Stimulated activated CD8-positive, alpha-beta memory T cell treated with anti-CD3 and anti-CD28 coated beads, Interleukin-2, amount 100 ng/mL, for 1 hour (primary cell): Measurements from ENCODE around the gene TMEM87B.
A peak's percentile ranks its signal among the peaks of the same experiment; 100 is the strongest.
"Not testable (repeated sequence)": the region's sequence is repeated elsewhere in the genome, so short reads cannot be mapped to it uniquely, and the experiment has no call there.

ENCODE experiments used
- DNase-seq, 2 donors: peaks; one replicate each; pipeline ENCODE4 v3.0.0-alpha.2; 2020; ENCODE audit warnings: low read depth in 2 of 2

TMEM87B gene

DNA sequence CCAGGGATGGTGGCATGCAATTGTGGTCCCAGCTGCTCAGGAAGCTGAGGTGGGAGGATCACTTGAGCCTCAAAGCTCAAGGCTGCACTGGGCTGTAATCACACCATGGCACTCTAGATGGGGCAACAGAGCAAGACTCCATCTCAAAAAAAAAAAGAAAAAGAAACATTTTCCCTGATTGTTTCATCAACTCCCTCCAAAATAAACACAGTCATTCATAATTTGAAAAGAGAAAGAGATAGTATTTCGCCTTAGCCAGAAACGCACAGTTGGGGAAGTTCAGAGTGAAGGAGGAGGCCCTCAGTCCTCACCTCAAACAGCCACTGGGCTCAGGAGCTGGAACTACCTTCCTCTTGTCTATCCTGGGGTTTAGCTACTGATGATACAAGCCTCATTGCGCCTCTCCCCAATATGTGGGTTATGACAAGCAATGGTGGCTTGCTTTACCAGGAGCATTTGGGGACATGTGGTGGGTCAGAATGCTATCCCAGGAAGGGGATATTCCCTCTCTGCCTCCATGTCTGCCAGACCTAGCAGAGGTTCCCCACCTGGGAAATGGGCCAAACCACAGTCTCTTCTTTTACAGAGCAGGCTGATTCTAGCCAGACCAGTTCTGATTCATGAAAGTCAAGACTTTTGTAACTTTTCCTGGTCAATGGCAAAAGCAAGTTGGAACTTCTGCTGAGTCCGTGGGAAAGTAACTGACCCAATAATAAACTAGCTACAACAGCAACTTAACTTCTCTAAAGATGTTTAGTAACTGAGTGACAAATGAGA is 22.2 kb upstream of the TMEM87B start:
- no peak for DNase-seq

DNA sequence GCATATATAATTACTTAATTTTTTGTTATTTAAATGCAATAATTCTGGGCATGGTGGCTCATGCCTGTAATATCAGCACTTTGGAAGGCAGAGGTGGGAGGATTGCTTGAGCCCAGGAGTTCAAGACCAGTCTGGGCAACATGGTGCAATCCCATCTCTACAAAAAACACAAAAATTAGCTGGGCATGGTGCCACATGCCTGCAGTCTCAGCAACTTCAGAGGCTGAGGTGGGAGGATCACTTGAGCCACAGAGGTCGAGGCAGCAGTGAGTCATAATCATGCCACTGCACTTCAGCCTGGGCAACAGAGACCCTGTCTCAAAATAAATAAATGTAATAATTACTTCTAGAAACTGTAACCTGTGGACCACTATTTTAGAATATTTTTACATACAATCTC is 21.5 kb upstream of the TMEM87B start:
- no peak for DNase-seq

DNA sequence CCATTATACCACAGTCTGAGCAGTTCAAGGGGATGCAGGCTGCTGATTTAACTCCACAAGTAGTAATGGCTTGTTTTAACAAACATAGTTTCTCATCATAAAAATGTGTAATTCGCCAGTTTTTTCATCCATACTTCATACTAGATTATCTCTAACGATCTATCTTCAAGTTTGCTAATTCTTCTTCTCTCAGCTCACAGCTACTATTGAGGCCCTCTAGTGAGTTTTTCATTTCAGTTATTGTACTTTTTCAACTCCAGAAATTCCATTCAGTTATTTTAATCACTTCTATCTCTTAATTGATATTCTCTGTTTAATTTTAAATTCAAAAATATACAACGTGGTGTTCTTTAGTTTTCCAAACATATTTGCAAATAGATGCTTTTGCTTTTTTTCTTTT is 20.1 kb upstream of the TMEM87B start:
- no peak for DNase-seq

DNA sequence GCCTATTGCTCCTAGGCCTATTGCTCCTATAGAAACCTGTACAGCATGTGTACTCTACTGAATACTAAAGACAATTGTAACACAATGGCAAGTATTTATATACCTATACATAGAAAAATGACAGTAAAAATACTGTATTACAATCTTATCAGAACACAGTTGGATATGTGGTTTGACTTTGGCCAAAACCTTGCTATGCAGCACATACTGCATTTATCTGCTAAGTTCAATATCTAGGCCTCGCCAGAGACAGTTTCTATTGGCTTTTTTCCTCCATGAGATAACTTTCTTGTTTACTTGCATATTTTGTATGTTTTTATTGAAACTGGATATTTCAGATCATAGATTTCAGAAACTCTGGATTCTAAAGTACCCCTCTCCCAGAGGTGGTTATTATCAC is 19.3 kb upstream of the TMEM87B start:
- DNase-seq, result no peak

DNA sequence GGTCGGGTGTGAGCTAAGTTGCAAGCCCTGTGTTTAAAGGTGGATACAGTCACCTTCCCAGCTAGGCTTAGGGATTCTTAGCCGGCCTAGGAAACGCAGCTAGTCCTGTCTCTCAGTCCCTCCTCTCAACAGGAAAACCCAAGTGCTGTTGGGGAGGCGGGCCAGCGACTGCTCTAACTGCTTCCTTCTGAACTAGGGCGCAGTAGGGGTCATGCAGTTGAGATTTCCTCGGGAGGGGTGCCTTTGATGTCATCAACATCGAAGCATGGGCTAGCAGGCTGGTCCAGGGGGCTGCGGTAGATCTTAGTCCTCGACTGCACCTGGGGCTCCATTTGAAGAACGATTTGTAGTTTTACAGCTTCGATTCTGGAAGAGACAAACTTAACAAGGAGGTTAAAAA is 15.5 kb upstream of the TMEM87B start:
- DNase-seq, result not testable (repeated sequence)

DNA sequence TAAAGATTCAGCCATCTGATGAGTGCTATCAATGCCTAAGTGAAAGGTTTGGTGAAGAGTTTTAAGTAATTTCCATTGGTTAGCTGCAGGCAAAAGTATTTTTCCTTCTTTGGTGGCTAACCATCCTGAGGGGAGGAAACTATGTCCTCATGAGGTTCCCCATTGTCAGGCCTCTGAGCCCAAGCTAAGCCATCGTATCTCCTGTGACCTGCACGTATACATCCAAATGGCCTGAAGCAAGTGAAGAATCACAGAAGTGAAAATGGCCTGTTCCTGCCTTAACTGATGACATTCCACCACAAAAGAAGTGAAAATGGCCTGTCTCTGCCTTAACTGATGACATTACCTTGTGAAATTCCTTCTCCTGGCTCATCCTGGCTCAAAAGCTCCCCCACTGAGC is 15.0 kb upstream of the TMEM87B start:
- DNase-seq, result not testable (repeated sequence)

DNA sequence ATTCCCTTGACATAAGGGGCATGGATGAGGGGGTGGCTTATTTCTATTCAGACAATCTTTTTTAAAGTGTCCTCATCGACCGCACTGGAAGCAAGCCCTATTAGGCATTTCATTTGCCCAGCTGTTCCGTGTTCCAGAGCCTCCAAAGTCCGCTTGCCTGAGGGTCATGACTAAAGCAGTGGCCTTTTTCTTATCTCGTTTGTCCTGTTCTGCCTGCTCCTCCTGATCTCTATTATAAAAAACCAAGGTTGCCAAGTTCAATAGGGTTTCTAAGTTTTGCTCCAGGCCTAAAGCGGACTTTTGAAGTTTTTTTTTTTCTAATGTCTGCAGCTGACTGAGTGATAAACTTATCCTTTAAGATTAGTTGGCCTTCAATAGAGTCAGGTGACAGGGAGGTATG is 13.6 kb upstream of the TMEM87B start:
- DNase-seq, result not testable (repeated sequence)

DNA sequence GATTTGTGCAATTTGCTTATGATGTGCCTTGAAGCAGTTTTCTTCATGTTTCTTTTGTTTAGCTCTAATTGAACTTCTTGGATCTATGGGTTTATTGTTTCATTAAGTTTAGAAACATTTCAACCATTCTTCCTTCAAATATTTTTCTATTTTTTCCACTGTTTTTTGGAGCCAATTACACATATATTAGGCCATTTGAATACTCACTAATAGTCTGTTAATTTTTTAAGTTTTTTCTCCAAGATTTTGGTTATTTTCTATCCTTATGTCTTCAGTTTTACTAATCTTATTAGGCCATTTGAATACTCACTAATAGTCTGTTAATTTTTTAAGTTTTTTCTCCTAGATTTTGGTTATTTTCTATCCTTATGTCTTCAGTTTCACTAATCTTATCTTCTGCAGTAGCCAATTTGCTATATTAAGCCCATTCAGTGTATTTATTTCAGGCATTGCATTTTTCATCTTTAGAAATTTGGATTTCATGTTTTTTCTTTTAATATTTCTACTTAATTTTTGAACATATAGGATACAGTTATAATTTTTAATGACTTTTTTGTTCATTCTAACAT is 9.5 kb upstream of the TMEM87B start:
- no peak for DNase-seq

DNA sequence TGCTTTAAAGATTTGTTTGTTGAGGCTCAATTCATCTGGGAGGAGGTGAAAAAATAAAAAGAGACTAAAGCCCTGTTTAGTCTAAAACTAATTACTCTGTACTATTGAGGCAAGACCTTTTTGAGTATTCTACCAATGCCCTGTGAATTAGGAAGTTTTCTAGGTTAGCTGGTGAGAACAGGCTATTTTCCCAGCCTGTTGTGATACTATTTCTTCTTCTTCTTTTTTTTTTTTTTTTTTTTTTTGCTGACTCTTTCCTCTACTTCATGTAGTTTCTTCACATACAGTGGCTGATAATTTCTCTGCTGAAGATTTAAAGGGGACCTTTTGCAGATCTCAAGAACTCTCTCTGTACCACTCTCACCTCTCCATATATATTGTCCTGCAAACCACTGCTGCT is 8.8 kb upstream of the TMEM87B start:
- DNase-seq, result no peak

DNA sequence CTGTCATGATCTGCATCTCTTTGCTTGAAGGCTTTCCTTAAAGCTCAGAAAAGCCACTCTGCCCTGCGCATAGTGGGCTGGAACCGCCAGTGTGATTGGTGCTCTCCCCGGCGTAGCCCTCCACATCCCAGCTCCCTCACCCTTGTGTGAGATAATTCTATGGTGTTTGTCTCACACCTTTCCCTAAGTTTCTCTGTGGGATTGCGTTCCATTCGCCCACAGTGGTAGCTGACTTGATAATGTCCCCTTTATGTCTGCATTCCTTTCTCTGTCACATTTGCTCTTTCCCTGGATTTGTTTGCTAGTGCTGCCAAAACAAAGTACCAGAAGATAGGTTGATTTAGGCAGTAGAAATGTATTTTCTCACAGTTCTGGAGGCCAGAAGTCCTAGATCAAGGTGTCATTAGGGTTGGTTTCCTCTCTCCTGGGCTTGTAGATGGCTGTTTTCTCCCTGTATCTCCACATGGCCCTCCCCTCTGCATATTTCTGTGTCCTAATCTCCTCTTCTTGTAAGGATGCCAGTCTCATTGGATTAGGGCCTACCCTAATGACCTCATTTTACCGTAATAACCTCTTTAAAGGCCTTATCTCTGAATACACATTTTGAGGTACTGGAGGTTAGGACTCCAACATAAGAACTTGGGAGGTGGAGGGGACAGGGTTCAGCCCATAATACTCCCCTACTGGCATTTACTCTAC is 7.4 kb upstream of the TMEM87B start:
- DNase-seq, result no peak

DNA sequence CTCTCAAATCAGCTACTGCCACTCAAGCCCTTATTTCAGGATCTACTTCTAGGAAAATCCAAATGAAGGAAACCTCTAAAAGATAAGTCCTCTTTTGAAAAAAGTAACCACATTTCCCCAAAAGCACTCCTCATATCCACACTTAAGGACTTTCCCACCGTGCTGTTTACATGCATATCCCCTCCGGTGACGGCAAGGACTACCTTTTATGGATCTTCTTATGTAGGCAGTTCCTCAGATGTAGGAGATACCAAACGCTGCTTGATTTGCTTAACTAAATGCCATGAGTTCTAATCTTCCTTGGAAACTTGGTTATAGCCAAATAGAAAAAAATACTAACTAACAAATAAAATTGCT is 6.9 kb upstream of the TMEM87B start:
- no peak for DNase-seq

DNA sequence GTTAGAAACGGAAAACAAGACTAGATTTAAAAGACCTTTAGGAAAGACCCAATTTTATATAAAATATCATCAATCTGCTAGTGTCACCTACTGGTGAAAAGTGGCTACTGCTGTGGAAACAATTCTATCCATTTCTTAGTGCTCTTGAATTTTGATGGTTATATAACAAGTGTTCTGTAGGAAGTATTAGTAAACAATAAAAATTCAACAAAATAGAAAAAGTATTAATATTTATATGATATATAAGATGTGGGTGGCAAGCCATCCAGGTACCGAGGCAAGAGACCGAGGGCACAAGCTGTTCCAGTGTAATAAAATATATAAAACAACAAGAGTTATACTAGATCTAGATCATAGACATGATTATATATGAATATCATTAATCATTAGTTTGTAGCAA is 6.2 kb upstream of the TMEM87B start:
- no peak for DNase-seq

DNA sequence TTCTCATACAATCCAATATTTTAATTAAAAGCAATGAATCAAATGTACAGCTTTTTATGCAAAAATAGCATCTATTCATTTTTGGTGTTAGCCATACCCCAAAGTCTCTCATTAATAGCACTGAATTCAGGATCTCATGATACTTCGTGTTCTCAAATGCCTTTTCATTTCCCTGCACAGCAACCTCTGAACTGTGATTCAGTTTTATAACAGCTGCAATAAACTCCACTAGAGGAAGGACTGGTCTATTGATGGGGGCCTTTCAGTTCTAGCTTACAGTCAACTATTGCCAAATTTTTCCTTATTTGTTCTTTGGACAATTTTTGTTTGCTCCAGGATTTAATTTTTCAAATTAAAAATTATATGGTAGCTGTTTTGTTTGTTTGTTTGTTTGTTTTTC is 4.8 kb upstream of the TMEM87B start:
- no peak for DNase-seq

DNA sequence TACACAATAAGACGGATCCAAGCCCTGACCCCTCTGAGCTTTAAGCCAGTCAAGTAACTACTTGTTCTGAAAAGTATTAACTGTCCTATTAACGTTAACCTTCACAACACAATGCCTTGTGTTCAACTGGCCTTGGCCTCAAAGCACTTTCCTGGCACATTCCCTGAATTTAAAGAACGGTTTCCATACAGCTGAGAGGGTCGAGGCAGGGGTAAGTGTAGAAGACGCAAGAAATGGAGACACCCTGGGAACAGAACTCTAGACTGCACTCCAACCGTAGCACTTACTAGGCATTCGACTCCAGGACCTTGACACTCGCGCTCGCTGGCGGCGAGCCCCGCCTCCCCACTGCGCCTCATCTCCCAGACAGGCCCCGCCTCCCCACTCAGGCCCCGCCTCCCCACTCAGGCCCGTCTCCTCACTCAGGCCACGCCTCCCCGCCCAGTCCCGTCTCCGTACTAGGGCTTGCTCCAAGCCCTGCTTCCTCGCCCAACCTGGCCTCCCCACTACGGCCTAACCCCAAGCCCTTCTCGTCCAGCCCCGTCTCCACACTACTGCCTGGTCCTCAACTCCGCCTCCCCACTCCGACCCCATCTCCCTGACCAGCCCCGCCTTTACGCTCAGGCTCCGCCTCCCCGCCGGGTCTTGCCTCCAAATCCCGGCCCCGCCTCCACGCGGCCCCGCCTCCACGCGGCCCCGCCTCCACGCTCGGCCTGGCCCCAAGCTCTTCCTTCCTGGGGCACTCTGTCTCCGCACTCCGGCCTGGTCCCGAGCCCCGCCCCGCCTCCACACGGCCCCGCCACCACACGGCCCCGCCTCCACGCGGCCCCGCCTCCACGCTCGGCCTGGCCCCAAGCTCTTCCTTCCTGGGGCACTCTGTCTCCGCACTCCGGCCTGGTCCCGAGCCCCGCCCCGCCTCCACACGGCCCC is 887 bp upstream of the TMEM87B start:
- peak; percentile 95 to 98 for DNase-seq

DNA sequence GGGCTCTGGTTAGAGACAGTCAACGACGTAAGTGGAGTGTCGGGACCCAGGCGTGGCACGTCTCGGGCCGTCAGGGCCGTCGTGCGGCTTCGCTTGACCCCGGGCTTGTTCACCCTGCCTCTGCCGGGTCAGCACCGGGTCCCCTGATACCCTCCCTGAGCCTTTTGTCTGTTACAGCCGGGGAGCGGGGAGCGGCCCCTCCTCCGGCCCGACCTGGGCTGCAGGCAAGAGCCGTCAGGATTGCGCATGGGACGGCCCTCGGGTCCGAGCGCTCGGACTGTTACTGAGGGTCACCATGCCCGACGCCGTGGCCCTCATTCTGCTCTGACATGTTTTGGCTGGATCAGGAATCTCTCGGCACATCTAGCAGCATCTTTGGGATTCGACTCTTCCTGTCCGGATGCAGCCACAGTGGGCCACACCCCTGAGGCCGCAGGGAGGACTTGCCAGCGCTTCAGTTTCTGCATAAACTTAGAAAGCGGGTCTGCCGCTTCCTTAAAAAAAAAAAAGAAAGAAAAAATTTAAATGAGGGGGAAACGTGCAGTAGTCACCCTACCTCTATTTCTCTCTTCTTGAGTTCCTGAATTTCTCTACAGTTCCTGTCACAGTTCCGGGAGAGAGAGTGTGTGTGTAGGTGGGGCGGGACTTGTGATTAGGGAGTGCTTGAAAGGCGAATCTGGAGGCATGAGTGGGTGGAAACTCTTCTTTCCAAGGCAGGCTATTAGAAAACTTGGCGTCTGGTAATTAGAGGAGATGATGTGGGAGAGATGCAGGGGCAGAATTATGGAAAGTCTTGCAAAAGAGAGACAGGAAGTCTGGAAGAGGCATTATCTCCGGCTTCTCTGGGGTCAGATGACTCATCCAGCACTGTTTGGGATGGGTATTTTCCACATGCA is 909 bp downstream of the TMEM87B start:
- peak in 1 of 2 donors; percentile 6 for DNase-seq

DNA sequence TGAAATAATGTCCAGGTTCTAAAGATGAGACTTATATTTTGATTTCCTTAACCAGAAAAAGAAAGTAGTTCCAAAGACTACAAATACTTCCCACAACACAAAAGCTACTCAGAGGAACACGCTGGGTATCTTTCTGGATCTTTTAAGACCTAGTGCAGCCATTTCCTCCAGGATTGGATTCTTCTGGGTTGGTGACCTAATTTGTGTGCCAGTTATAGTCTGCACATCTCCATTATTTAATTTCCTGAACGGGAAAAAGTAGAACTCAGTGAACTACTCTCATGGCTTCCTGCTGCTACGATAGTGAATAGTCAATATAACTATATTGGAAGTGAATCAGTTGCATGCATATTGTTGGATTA is 1.5 kb downstream of the TMEM87B start:
- no peak for DNase-seq

DNA sequence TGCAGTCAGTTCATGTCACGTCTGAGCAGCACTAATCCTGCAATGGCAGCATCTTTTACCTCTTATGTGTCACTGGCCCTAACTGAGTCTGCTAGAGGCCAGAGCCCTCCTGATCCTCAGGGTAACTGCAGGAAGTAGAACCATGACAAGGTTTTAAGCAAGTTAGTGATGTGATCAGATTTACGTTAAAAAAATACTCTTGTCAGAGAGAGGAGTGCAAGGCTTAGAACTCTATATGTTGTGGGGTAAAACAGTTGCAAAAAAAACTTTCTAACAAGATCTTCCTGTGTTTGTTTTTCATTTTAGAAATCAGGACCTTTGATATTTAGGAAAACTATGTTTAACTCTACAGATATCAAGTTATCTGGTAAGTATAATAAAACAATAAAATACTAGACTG is 4.6 kb downstream of the TMEM87B start:
- DNase-seq, result no peak

DNA sequence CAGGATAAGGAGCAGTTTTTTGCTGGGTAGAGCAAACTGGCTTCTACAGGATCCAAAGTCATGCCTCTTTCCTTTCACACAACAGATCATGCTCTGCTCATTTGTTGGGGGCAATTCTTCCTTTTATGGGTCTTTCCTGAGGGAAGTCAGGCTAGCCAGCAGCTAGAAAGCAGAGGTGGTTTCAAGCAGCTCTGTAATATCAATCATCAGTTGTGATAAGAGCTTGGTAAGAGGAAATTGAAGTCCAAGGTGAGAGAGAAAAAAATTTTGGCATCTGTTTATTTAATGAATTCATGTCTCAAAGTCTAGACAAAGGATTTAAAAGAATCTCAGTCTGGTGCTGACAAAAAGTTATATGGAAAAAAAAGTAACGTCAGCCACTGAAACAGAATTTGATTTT is 6.2 kb downstream of the TMEM87B start:
- DNase-seq, result no peak

DNA sequence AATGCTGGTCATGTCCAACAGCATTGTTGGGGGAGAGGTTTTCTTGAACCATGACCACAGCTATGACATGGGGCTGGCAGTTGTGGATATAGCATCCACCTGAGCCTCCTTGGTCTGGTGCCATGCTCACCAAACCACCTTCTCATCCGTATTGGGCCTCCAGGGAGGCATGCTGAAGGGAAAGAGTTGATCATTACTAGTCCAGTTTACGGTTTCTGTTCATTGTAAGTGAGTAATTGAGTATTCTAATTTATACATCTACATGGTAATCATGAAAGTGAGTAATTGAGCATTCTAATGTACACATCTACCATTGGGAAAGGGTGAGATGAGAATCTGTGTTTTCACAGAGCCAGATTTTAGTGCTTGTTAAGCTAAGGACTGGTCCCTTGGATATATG is 6.8 kb downstream of the TMEM87B start:
- DNase-seq, result no peak

DNA sequence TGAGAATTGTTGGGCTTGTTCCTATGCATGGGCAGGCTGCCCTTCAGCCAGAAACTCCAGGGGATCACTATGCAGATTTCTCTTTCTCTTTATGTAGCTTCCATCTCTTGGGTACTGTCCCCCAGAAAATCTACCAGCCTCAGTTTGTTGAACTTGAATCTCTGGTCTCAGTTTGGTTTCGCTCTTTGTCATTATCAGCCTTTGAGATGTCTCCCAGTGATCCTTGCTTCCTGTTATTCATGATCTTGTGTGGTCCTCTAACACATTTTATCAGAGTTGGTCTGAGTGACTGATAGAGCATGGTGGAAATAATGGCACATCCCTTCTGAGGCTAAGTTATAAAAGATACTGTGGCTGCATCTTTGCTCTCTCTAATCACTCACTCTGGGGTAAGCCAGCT is 7.8 kb downstream of the TMEM87B start:
- DNase-seq, result no peak

DNA sequence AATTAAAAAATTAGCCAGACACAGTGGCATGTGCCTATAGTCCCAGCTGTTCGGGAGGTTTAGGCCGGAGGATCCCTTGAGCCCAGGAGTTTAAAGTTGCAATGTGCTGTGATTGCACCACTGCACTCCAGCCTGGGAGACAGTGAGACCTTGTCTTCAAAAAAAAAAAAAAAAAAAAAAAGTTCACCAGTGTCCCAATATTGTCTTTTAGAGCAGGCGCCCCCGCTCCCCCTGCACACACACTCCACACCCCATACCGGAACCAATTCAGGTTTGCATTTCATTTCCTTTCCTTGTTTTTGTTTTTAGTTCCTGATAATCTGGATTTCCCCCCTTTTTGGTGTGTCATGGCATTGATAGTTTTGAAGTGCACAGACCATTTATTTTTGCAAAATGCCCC is 10.4 kb downstream of the TMEM87B start:
- DNase-seq, result no peak
